Stimulated activated CD8-positive, alpha-beta memory T cell treated with anti-CD3 and anti-CD28 coated beads, Interleukin-12 subunit alpha, Interleukin-12 subunit beta, amount 100 ng/mL, for 24 hours (primary cell): ENCODE results near the gene SCP2D1.

Experiments used
- DNase-seq: peaks from one replicate; pipeline ENCODE4 v3.0.0-alpha.2; 2020; ENCODE audit errors: extremely low read depth

Gene SCP2D1

GRCh38 chr20:18811904-18812303 is 1.7 kb upstream of the SCP2D1 start:
- DNase-seq, result no peak

GRCh38 chr20:18815194-18815942 is 1.8 kb downstream of the SCP2D1 start:
- DNase-seq, result no peak

GRCh38 chr20:18822832-18823231 is 9.2 kb downstream of the SCP2D1 start:
- DNase-seq, result no peak

- DNase-seq, result no peak
Measured at GRCh38 chr20:18831830-18832499, 18.4 kb downstream of the SCP2D1 start.

GRCh38 chr20:18832546-18833200 is 19.1 kb downstream of the SCP2D1 start:
- DNase-seq, result no peak

- no peak for DNase-seq
Measured at GRCh38 chr20:18835466-18836256, 22.1 kb downstream of the SCP2D1 start.

GRCh38 chr20:18837718-18838117 is 24.1 kb downstream of the SCP2D1 start:
- DNase-seq, result no peak

GRCh38 chr20:18839507-18840247 is 26.1 kb downstream of the SCP2D1 start:
- no peak for DNase-seq

- no peak for DNase-seq
Measured at GRCh38 chr20:18840248-18840645, 26.7 kb downstream of the SCP2D1 start.

GRCh38 chr20:18845017-18845416 is 31.4 kb downstream of the SCP2D1 start:
- DNase-seq, result no peak

- DNase-seq, result no peak
Measured at GRCh38 chr20:18847226-18847755, 33.7 kb downstream of the SCP2D1 start.

GRCh38 chr20:18849131-18849530 is 35.5 kb downstream of the SCP2D1 start:
- no peak for DNase-seq

- DNase-seq, result no peak
Measured at GRCh38 chr20:18851629-18852028, 38.0 kb downstream of the SCP2D1 start.

- DNase-seq, result no peak
Measured at GRCh38 chr20:18852318-18852717, 38.7 kb downstream of the SCP2D1 start.

- no peak for DNase-seq
Measured at GRCh38 chr20:18853216-18853615, 39.6 kb downstream of the SCP2D1 start.

GRCh38 chr20:18853946-18854646 is 40.5 kb downstream of the SCP2D1 start:
- DNase-seq, result no peak

GRCh38 chr20:18855882-18856281 is 42.3 kb downstream of the SCP2D1 start:
- DNase-seq, result no peak

- DNase-seq, result no peak
Measured at GRCh38 chr20:18856873-18857272, 43.3 kb downstream of the SCP2D1 start.

GRCh38 chr20:18857640-18858039 is 44.1 kb downstream of the SCP2D1 start:
- no peak for DNase-seq

GRCh38 chr20:18858816-18859215 is 45.2 kb downstream of the SCP2D1 start:
- DNase-seq, result no peak
